GM19025 (cell line): ENCODE data around the gene EPB41L1.

Experiments used
- ATAC-seq: cut with Tn5 transposase; IDR thresholded peaks from one replicate; pipeline ENCODE4 v1.9.1; 2021; ENCODE audit warnings: mild to moderate bottlenecking, low read depth, moderate library complexity; ENCODE audit not compliant: unreplicated experiment

The EPB41L1 gene

GRCh38 chr20:36183155-36183944 lies 28.8 kb downstream of the EPB41L1 start:
- no peak for ATAC-seq

DNA sequence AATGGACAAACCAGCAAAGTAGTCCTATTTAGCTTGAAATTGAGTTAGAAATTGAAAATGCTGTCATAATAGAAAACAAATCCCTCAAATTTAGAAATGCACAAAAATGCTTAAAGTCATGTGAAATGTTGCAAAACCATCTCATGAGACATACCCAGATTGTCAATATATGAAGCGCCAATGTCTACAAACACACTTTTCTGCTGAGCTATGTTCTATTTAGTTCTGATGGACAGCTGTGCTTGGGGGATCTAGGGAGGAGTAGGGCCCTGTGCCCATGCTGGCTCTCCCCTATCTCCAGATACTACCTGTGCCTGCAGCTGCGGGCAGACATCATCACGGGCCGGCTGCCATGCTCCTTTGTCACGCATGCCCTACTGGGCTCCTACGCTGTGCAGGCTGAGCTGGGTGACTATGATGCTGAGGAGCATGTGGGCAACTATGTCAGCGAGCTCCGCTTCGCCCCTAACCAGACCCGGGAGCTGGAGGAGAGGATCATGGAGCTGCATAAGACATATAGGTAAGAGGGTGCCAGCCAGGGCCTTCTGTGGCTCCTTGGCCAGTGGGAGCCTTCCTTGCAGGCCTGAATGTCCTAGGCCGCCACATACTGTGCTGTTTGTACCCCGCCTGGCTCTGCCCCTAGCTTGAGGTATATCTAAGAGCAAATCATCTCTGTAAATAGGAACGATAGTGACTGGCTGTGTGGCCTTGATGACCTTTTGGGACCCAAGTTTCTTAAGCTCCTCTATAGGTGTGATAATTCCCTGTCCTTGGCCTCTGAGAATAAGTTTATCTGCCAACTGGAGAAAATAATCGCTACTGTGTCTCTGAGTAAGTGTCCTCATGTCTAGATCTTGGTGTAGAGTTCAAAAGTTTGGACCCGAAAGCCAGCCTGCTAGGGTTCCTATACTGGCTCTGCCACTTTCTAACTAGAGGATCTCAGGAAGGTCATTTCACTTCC lies 30.6 kb downstream of the EPB41L1 start:
- ATAC-seq = no peak

GRCh38 chr20:36193977-36194712 lies 39.6 kb downstream of the EPB41L1 start:
- ATAC-seq = no peak

DNA sequence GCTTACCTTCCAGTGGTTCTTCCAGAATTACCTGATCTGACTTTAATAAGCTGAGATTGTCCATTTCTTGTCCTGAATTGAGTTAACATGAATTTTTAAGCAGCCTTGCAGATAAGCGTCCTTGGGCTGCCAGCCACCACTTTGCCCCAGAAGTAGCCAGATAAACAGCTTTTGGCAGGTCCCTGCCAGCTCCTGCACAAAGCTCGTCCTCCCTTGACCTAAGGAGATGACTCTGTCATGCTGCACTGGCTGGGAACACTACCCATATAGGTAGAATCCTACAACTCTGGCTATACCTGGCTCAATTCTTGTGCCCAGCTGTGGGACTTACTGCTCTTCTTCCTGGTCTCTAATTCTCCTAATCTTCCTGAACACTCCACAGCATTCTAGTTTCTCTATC lies 42.1 kb downstream of the EPB41L1 start:
- no peak for ATAC-seq

GRCh38 chr20:36197271-36197670 lies 42.7 kb downstream of the EPB41L1 start:
- no peak for ATAC-seq

GRCh38 chr20:36199345-36200257 lies 45.1 kb downstream of the EPB41L1 start:
- ATAC-seq = no peak

GRCh38 chr20:36200451-36200850 lies 45.9 kb downstream of the EPB41L1 start:
- no peak for ATAC-seq

- ATAC-seq = no peak
Observed at GRCh38 chr20:36201198-36201597, 46.7 kb downstream of the EPB41L1 start.

DNA sequence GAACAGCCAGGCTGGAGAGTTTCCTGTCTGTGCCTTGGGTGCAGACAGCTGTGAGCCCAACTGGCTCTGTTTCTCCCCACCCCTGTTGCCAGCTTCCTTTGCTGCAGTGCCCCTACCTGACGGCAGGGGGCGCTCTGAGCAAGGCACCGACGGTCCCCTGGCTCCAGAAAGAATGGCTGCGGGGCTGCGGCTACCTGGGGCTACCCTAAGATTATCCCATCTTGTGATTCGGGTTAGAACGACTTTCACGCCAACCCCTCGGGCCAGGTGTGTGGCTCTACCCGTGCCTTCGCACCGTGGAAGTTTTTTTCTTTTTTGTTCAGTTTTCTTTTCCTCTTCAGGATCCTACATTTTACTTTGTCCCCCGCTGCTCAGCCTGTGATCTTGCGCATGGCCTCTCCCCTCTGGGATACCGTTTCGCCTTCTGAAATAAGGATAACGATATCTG lies 48.4 kb downstream of the EPB41L1 start:
- ATAC-seq = no peak

GRCh38 chr20:36203861-36204260 lies 49.3 kb downstream of the EPB41L1 start:
- no peak for ATAC-seq

DNA sequence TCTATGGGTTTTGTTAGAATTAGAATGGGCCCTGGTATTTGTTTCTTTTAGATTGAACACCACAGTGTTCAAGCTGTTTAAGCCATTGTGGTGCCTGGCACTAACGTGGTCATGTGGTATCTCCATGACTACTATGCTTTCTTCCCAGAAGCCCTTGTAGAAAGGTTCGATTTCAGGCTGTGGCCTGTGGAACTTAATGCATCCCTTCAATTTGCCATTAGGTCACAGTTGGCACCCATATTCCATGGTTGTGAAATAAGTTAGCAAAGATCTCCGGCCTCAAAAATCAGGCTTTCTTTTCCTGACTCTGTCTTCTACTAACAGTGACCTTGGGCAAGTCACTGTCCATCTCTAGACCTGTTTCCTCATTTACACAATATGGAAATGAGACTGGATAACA lies 50.5 kb downstream of the EPB41L1 start:
- no peak for ATAC-seq

DNA sequence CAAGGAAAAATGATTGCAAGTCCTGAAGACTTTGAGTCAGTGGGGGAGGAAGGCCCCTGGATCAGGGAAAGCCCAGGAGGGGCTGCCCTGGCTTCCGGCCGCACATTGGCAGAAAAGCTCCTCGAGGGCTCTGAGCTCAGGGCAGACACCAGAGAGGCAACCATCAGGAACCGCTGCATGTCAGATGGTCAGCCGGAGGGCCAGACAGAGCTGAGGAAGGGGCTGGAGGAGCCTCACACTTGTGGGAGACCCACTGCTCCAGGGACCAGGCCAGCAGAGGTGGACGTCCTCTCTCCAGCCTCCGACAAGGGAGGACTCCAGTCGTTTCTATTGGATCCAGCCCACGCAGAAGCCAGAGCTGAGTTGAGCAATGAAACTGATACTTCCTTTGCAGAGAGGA lies 51.5 kb downstream of the EPB41L1 start:
- no peak for ATAC-seq

DNA sequence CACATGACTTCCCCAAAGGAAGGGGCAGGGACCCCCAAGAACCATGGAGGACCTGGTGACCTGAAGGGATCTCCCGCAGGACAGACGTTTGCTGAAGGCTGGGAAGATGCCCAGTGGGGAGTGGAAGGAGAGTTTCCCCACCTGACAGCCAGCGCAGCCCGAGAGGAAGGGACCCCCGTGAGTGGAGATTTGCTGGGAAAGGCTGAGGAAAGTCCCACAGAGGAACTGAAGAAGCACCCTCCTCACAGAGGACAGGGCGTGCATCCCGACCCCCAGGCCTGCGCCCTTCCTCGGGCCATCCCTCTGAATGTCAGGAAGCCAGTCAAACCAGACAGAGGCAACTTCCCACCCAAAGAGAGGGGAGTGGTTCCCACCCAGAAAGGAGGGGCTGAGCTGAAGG lies 52.1 kb downstream of the EPB41L1 start:
- no peak for ATAC-seq

GRCh38 chr20:36207602-36208001 lies 53.1 kb downstream of the EPB41L1 start:
- no peak for ATAC-seq

GRCh38 chr20:36208257-36208656 lies 53.7 kb downstream of the EPB41L1 start:
- ATAC-seq = no peak

GRCh38 chr20:36210436-36211021 lies 56.0 kb downstream of the EPB41L1 start:
- ATAC-seq = no peak

DNA sequence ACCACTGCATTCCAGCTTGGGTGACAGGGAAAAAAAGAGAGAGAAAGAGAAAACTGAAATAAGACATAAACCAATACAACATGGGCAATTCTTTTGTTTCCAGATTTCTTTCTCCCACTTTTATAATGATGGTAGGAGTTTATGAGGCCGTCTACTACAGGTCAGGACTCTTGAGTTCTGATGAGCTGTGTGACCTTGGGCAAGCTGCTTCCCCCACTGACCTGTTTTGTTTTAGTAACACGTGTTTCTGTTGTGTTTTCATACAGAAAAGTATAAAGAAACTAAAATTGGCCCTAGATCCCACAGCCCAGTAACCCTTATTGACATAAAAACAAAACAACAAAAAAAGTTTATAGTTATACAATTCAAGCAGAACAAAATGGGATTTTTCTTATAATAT lies 58.8 kb downstream of the EPB41L1 start:
- no peak for ATAC-seq

DNA sequence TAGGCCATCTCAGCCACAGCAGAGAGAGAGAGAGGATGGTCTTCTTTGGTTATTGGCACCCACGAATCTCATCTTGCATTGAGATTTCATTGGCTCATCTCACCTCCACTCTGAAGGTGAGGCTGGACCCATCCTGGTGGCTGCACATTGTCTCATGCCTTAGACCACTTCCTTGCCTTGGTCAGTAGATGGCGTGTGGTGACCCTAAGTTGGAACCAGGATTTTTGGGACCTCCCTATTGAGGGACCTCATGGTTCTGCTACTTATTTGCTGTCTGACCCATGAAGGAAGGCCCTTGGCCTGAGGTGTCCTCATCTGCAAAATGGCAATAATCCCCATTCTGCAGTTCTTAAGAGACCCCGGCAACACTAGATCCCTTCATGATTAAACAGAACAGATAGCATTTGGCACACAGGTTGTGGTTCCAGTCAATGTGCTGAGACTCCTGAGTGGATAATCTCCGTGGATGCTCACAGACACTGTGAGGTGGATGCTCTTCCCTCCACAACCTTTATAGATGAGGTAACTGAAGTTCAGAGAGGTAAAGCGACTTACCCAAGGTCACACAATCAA lies 60.2 kb downstream of the EPB41L1 start:
- no peak for ATAC-seq

DNA sequence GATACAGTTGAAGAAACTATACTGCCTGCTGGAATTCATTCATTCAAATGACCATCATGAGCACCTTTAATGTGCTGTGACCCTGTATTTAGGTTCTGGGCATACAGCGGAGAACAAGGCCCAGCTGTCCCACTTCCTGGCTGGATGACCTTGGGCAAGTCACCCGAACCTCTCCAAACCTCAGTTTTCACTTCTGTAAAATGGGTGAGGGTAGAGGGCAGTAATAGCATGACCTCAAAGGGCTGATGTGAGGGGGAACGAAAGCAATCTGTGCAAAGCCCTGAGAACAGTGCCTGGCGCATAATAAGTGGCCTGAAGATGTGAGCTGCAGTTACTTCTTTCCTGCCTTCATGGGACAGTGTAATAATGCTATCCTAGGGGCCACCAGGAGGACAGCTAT lies 61.2 kb downstream of the EPB41L1 start:
- no peak for ATAC-seq
